Left ventricle myocardium inferior (tissue), 1 donor: ENCODE data around the gene TTLL11. TPM values are rescaled to one million over a fixed set of nuclear protein-coding genes. Genes with fewer than 3 reads are reported as not detected.

Experiments used
- DNase-seq: peaks from one replicate; pipeline ENCODE4 v3.0.0-alpha.2; 2020
- H3K27ac ChIP-seq: fragments of 200-600 bp; replicated peaks from 2 replicates; pipeline ENCODE4 v1.8.0; 2021
- H3K27me3 ChIP-seq: fragments of 200-600 bp; 2 replicates; pipeline ENCODE4 v1.8.0; 2021; ENCODE audit warnings: low read depth
- H3K36me3 ChIP-seq: fragments of 200-600 bp; 2 replicates; pipeline ENCODE4 v1.8.0; 2021
- H3K4me1 ChIP-seq: fragments of 200-600 bp; 2 replicates; pipeline ENCODE4 v1.8.0; 2021
- H3K4me3 ChIP-seq: fragments of 200-600 bp; 2 replicates; pipeline ENCODE4 v1.8.0; 2021; ENCODE audit warnings: mild to moderate bottlenecking, moderate library complexity
- H3K9me3 ChIP-seq: fragments of 200-600 bp; replicated peaks from 2 replicates; pipeline ENCODE4 v1.8.0; 2021
- intact Hi-C: fragments of 100-400 bp; cut with micrococcal nuclease; formaldehyde crosslinking; loops from one replicate; pipeline ENCODE4 v1.11.0; 2022
- total RNA-seq: library from RNA; stranded (reverse); fragmentation: NEBNext Ultra II Directional; extraction: Animal tissue kit (Norgen Biotek cat#: 25700); gene quantifications from one replicate; pipeline ENCODE4 v1.2.1, GENCODE V29; 2021
- TF ChIP-seq, protein P1 (sequence below): fragments of 200-600 bp; IDR thresholded peaks from 2 replicates; pipeline ENCODE4 v1.8.0; 2021; ENCODE audit warnings: antibody characterized with exemption, mild to moderate bottlenecking, borderline replicate concordance
- donor health status: DM: no; HTN: yes; CAD: no; lungs with severe emphysema.

TTLL11 gene
- total RNA-seq, 1 donor from 2014 or later: 7.3 TPM

DNA sequence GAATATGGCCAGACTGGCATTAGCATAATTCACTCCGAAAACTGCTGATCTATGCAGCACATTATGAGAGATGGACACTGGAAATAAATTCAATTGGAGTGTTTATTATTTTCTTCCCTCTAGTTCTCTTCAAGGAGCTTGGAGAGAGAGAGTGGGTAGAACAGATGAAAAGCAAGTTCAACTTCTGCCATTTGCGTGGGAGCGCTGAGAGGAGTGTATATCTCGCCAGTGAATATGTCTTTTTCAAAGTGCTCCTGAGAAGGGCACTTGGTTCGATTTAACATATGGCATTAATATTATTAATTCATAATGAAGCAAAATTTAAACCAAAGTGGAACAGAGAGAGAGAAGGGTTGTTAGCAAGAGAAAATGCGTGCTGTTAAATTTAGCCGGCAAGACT, 227.2 kb downstream of the TTLL11 start:
- Histone ChIP-seq H3K27me3 (no peaks in the 10 kb centered on the region), H3K36me3 (peaks cover 8% of the 10 kb centered on the region), H3K4me1 (peaks cover 11% of the 10 kb centered on the region), H3K4me3 (no peak overlapping the region), H3K27ac (no peak overlapping the region), H3K9me3 (no peaks in the 10 kb centered on the region)
- TF ChIP-seq, protein P1, sequence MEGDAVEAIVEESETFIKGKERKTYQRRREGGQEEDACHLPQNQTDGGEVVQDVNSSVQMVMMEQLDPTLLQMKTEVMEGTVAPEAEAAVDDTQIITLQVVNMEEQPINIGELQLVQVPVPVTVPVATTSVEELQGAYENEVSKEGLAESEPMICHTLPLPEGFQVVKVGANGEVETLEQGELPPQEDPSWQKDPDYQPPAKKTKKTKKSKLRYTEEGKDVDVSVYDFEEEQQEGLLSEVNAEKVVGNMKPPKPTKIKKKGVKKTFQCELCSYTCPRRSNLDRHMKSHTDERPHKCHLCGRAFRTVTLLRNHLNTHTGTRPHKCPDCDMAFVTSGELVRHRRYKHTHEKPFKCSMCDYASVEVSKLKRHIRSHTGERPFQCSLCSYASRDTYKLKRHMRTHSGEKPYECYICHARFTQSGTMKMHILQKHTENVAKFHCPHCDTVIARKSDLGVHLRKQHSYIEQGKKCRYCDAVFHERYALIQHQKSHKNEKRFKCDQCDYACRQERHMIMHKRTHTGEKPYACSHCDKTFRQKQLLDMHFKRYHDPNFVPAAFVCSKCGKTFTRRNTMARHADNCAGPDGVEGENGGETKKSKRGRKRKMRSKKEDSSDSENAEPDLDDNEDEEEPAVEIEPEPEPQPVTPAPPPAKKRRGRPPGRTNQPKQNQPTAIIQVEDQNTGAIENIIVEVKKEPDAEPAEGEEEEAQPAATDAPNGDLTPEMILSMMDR: no peak
- DNase-seq: no peak
- intact Hi-C loops: loop anchor here (10.0 kb wide), 1 partner anchor 171 kb away; no protein-coding TSS in a partner anchor

GRCh38 chr9:121865060-121865459, 228.0 kb downstream of the TTLL11 start:
- intact Hi-C loops: loop anchor here (10.0 kb wide), 1 partner anchor 170 kb away; no protein-coding TSS in a partner anchor
- Histone ChIP-seq H3K27ac (no peak overlapping the region), H3K36me3 (peaks cover 1% of the 10 kb centered on the region), H3K27me3 (no peaks in the 10 kb centered on the region), H3K9me3 (no peaks in the 10 kb centered on the region), H3K4me1 (peaks cover 19% of the 10 kb centered on the region), H3K4me3 (no peak overlapping the region)
- DNase-seq: no peak
- TF ChIP-seq, protein P1: no peak

- H3K36me3 ChIP-seq: no peaks in the 10 kb centered on the region
- intact Hi-C loops: loop anchor here (10.0 kb wide), 1 partner anchor 169 kb away; no protein-coding TSS in a partner anchor
- H3K27ac ChIP-seq: no peak overlapping the region
- H3K4me3 ChIP-seq: no peak overlapping the region
- no peak for DNase-seq
- H3K27me3 ChIP-seq: no peaks in the 10 kb centered on the region
- peaks cover 19% of the 10 kb centered on the region for H3K4me1 ChIP-seq
- no peaks in the 10 kb centered on the region for H3K9me3 ChIP-seq
- TF ChIP-seq, protein P1: no peak
Measured at GRCh38 chr9:121863955-121864354, 229.2 kb downstream of the TTLL11 start.

DNA sequence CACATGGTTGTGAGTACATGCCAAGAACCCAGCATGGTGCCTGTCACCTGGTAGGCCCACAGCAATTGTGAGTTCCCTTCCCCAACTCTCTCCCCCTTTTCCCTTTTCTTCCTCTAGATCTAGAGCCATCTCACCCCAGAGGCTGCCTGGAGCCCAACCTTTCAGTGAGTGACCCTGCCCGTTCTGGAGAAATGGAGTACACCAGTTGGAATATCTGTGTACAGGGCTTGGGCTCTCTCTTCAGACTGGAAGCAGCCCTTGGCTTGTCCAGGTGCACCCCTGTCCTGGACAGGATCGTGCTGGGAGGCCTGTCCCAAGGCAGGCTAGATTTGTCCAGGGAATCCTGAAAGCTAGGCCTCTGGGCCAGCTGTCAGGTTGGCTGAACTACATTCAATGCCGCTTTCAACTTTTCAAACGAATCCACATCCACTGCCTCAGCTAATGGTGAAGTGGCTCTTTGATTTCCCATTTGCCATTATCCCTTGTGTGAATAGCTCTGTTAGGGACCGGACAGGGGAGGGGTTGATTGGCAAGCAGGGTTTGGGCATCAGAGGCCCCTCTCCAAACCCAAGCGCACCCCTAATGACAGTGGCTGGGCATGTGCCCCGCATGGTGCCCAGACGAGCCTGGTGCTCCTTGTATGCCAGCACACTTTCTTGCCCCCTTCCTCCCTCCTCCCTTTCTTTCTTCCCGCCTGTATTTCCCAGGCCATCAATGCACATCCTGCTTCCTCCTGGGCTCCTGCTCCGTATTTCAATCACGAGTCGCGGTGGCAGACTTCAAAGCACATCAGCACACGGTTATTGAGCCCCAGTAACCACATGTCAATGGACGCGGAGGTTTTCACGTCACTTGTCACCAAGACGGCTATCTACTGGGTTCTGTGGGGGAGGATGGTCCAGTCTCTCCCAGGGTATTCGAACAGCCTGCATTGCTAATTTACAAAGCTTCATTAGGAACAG, 230.5 kb downstream of the TTLL11 start:
- DNase-seq: no peak
- intact Hi-C loops: loop anchor here (10.0 kb wide), 1 partner anchor 168 kb away; no protein-coding TSS in a partner anchor

DNA sequence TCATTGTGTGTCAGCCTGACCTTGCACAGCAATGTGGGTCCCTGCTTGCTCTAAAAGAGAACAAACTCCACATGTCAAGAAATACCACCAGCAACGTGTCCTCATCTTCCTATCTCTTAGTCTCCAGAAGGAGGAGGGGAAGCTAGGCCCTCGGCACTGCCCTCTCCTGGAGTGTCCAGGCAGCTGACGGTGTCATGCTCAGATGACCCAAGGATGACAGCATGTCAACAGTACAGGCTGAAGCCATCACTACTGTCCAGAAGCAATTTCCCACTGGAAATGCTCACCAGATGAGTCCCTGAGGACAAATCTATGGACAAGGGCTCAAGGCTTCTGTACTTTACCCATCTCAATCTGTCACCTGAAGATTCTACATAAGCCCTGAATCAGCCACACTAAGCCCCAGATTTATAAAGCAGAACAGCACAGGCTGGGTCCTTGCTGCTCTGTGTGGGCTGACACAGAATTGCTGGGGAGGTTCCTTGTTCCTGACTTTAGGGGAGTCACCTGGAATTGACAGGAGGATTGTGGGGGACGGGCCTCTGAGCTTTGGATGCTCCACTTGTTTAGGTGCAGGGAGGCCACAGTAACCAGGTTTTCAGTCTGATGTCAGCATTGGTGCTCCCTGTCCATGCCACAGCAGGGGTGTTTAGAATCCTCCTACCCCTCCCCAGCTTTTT, 231.5 kb downstream of the TTLL11 start:
- no peaks in the 10 kb centered on the region for H3K36me3 ChIP-seq
- peak; percentile 37 for DNase-seq
- no peaks in the 10 kb centered on the region for H3K27me3 ChIP-seq
- no peaks in the 10 kb centered on the region for H3K9me3 ChIP-seq
- H3K27ac ChIP-seq: no peak overlapping the region
- TF ChIP-seq, protein P1: peak; percentile 75
- intact Hi-C loops: loop anchor here (10.0 kb wide), 1 partner anchor 167 kb away; no protein-coding TSS in a partner anchor
- H3K4me3 ChIP-seq: no peak overlapping the region
- peaks cover 27% of the 10 kb centered on the region for H3K4me1 ChIP-seq

More for the DNA sequence above, 230.5 kb downstream of the TTLL11 start:
- H3K36me3 ChIP-seq: no peaks in the 10 kb centered on the region
- H3K4me3 ChIP-seq: no peak overlapping the region
- H3K9me3 ChIP-seq: no peaks in the 10 kb centered on the region
- TF ChIP-seq, protein P1: no peak
- H3K27ac ChIP-seq: no peak overlapping the region
- H3K27me3 ChIP-seq: no peaks in the 10 kb centered on the region
- peaks cover 24% of the 10 kb centered on the region for H3K4me1 ChIP-seq
